ENCODE measurements around the gene NUDT8.
A peak's percentile ranks its signal among the peaks of the same experiment; 100 is the strongest.

The NUDT8 gene

GRCh38 chr11:67586568-67587250 is 43.0 kb downstream of the NUDT8 start:
- DNase-seq: no peak

DNA sequence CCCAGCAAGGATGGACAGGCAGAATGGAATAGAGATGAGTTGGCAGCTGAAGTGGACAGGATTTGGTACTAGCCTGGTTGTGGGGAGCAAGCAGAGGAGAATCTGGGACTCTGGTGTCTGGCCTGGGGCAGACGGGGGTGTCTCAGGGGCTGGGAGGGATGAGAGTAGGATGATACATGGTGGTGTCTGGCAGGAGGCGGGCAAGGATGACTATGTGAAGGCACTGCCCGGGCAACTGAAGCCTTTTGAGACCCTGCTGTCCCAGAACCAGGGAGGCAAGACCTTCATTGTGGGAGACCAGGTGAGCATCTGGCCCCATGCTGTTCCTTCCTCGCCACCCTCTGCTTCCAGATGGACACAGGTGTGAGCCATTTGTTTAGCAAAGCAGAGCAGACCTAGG is 43.8 kb downstream of the NUDT8 start:
- no peak for DNase-seq

DNA sequence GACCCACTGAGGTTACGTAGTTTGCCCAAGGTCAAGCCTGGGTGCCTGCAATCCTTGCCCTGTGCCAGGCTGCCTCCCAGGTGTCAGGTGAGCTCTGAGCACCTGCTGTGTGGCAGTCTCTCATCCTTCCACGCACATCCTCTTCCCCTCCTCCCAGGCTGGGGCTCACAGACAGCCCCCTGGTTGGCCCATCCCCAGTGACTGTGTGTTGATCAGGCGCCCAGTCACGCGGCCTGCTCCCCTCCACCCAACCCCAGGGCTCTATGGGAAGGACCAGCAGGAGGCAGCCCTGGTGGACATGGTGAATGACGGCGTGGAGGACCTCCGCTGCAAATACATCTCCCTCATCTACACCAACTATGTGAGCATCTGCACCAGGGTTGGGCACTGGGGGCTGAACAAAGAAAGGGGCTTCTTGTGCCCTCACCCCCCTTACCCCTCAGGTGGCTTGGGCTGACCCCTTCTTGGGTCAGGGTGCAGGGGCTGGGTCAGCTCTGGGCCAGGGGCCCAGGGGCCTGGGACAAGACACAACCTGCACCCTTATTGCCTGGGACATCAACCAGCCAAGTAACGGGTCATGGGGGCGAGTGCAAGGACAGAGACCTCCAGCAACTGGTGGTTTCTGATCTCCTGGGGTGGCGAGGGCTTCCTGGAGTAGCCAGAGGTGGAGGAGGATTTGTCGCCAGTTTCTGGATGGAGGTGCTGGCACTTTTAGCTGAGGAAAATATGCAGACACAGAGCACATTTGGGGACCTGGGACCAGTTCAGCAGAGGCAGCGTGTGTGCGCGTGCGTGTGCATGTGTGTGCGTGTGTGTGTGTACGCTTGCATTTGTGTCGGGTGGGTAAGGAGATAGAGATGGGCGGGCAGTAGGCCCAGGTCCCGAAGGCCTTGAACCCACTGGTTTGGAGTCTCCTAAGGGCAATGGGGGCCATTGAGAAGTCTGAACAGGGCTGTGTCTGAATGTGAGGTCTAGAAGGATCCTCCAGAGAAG is 44.6 kb downstream of the NUDT8 start:
- DNase-seq: no peak

DNA sequence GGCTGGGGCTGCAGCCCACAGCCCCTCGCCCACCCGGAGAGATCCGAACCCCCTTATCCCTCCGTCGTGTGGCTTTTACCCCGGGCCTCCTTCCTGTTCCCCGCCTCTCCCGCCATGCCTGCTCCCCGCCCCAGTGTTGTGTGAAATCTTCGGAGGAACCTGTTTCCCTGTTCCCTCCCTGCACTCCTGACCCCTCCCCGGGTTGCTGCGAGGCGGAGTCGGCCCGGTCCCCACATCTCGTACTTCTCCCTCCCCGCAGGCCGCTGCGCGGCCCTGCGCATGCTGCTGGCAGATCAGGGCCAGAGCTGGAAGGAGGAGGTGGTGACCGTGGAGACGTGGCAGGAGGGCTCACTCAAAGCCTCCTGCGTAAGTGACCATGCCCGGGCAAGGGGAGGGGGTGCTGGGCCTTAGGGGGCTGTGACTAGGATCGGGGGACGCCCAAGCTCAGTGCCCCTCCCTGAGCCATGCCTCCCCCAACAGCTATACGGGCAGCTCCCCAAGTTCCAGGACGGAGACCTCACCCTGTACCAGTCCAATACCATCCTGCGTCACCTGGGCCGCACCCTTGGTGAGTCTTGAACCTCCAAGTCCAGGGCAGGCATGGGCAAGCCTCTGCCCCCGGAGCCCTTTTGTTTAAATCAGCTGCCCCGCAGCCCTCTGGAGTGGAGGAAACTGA is 45.4 kb downstream of the NUDT8 start:
- DNase-seq: peak; percentile 31

GRCh38 chr11:67583247-67584204 is 46.2 kb downstream of the NUDT8 start, which contains the start of gene GSTP1:
Gene GSTP1, plus strand, starts transcription at chr11:67583812. Its CDS starts 32 bp downstream, at chr11:67583844.
- peak; percentile 90 for DNase-seq

DNA sequence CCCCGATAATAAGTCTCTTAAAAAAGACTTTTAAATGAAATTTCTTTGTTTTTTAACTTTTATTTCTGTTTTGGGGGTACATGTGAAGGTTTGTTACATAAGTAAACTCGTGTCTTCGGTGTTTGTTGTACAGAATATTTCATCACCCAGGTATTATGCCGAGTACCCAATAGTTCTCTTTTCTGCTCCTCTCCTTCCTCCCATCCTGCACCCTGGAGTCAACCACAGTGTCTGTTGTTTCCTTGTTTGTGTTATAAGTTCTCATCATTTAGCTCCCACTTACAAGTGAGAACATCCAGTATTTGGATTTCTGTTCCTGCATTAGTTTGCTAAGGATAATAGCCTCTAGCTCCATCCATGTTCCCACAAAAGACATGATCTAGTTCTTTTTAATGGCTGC is 47.7 kb downstream of the NUDT8 start:
- no peak for DNase-seq

DNA sequence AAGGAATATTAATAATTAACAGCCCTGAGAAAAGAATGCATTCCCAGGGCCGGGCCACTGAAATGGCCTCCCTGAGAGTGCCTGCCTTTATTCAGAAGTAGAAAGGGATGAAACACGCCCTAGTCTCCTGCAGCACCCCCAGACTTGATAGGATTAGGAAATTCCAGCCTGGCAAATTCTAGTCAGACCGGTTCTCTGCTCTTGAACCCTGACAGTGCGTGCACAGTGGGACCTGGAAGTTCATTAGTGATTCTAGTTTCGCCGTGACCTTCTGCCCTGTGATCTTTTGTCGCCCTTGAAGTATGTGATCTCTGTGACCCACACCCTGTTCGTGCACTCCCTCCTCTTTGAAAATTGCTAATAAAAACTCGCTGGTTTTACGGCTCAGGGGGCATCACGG is 48.3 kb downstream of the NUDT8 start:
- no peak for DNase-seq

DNA sequence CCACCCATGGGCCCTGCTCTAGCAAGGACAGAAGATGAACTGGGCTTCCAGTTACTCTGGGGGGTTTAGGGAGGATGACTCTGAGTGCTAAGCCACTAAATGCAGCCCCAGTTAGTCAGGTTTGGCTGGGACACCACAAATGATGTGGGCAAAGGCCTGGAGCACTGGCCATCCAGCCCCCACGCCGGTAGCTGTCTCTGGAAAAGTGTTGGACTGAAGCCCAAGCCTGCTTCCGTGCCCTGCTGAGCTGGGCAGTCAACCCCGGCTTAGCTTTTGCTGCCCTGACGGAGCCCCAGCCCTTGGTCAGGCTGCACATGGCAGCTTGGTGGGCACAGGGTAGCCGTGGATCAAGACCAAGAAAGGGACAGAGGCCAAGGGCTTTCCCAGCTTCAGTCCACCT is 51.8 kb downstream of the NUDT8 start:
- no peak for DNase-seq

Data from HCEC 1CT (cell line).